GM19452 (cell line): ENCODE results near the gene CRADD.
"Not testable (repeated sequence)": the region's sequence is repeated elsewhere in the genome, so short reads cannot be mapped to it uniquely, and the experiment has no call there.

ENCODE experiments used
- ATAC-seq: cut with Tn5 transposase; IDR thresholded peaks from one replicate; pipeline ENCODE4 v1.9.1; 2021; ENCODE audit not compliant: unreplicated experiment

Gene CRADD

DNA sequence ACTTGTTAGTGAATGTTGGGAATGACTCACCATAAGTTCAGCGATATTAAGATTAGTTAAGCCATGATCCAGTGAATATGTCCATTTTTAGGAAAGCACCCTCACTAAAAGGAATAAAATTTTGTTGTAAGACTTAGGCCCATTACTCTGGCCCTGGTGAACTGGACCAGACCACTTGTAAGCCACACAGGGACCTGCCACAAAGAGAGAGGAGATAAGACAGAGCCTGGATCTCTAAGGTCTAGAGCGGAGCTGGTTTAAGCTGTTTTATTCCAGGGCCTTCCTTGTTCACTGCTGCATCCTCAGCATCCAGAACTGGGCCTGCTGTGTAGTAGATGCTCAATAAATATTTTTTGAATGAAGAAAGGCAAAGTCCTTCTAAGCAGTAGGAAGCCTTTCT lies 79.1 kb downstream of the CRADD start:
- ATAC-seq = no peak

DNA sequence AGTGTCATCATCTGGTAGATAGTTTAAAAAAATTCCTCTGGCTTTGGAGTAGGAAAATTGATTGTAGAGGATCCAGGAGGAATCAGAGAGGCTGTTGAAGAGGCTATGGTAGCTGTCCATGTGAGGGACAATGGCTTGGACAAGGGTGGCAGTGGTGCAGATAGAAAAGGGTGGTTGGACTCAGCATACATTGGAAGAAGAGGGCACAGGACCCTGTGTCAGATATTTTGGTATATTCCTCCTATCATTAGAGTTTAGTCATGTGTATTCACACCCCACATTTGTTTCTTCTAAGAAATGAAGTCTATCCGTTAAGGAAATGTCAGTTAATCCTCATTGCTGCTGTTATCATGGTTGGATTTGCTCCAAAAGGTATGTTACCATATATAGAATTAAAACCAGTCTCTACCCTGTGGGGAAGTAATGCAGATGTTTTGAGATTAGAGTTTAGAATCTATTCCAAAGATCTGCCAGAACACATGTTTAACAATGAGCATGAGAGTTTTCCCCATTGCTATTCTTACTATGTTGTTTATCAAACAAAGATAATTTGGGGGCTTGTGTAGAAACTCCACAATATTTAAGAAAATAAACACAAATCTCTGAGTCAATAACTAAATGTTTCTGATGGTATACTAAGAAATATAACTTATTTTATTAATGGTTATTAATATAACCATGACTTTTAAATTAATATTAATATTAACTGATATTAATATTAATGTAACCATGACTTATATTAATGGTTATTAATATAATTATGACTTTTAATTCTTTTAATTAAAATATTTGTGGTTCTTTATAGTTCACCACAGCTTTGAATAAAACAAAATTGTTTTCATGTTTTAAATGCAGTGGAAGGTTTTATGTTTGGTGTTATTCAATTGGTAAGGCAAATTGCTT lies 80.9 kb downstream of the CRADD start:
- ATAC-seq = no peak

DNA sequence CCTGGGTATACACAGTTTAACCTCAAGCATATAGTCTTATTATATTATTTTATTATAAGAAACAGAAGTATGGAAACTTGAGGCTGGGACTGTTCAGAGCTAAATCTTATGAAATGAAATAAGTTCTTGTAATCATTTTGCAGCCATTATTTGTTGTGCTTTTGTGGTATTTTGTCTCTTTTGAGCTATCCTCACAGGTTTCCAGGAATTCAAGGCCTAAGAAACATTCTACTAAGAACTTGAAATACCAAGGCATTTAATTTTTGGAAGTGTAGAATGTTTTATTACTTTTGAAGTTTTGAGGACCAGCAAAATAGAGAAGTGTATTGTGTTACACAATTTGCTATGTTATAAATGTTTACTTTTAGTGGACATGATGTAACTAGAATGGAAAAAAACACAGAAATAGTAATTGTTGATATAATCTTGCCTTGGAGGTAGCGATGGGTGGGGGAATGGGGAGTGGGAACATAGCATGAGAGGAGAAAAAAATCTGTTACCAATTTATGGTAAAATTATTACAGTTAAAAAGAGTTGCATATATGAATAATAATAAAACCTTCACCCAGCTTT lies 81.7 kb downstream of the CRADD start:
- ATAC-seq = no peak

DNA sequence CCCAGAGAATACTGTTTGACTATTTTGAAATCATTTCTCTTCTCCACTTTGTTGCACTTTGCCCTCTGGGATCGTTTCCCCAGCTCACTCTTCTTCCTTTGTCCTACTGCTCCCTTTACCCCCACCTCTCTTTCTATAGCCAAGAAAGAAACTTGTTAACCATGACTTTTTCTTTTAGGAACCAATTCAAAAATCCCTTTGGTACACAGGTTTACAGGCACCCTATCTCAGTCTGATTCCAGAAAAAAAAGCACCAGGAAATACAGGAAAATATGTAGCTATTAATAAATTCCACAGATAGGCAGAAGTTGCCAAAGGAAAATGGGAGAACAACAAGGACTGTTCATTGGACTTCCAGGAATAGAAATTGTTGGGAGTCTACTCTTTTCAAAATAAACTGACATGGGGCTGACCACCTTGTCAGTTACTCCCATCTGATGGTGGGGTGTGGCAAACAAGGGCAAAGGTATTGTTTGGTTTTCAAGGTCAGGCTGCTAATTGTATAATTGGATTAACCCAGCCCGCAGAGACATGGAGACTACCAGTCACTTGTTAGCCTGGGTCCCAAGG lies 82.4 kb downstream of the CRADD start:
- no peak for ATAC-seq

GRCh38 chr12:93760275-93760875 lies 83.2 kb downstream of the CRADD start:
- no peak for ATAC-seq

DNA sequence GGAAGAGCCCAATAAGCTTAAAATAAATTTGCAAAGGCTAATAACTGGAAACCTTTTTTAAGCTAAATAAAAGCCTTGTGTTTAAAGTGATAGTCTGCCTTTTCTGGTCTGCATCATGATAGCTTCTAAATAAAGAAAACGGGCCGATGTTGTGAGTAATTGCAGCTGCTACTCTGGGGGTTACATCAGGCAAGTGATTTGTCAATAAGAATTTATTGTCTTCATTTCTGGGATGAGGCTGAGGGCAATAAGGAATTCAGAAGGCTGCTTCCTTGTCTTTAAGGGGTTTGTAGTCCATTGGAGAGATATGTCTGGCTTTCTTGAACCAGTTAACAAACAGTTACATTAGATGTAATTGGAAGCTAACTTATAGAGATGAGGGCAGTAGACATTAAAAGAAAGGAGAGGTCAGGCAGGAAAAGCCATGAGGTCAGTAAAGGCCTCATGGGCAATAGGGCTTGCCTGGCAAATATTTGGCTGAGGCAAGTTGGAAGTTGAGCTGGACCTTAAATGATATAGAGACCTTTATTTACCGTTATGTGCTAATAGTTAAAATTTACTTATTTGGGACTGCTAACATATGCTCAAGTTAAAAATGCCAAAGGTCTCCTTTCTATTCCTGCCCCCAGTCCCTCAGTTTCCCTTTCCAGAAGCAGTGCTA lies 85.0 kb downstream of the CRADD start:
- no peak for ATAC-seq

DNA sequence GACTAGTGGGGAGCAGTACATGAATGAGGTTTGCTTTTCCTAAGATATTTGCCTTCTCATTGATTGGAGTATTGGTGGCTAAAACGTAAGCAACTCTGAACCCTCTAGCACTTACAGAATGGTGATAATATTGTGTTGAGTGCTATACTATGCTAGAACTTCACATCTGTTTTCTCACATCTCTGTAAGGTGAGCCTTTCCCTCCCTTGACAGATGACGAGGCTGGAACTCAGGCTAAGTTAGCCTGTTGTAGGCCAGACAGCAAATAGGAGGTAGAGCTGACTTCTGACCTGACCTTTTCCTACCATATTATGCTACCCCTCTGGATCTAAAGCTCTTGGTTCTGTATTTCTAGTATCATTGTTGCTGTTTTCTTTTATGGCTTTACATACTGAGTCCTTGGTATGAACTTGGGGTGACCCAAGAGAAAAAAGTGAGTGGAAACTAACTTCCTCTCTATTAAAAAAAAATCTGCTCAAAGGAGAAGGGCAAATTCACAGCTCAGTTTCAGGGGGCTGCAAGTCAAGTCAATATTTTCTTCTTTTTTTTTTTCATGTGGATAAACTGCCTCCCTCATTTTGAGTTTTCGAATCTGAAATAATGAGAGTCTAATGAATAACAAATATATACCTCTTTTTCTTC lies 85.9 kb downstream of the CRADD start:
- no peak for ATAC-seq

- ATAC-seq = no peak
These were observed 86.6 kb downstream of the CRADD start for GRCh38 chr12:93763746-93764147.

DNA sequence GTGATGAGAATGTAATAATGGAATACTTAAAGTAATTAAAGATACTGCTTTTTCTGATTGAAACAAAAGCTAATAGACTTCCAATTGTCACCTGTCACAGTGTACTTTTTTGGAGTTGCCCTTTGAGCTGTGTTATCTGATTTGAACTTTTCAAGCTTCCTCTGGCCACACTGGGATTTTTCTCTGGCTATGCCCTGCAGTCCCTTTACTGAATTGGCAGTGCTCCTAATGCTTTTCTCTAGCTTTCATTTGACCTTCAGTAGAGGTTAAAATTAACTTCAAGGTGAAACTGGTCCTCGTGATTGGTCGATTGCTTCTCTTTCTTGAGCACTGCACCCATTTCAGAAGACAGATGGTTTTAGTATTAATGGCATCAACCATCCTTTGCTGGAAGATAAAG lies 89.2 kb downstream of the CRADD start:
- no peak for ATAC-seq

GRCh38 chr12:93766796-93767523 lies 89.8 kb downstream of the CRADD start:
- no peak for ATAC-seq

- no peak for ATAC-seq
These were observed 90.3 kb downstream of the CRADD start for GRCh38 chr12:93767524-93767863.

- ATAC-seq = no peak
These were observed 95.0 kb downstream of the CRADD start for GRCh38 chr12:93772003-93772700.

DNA sequence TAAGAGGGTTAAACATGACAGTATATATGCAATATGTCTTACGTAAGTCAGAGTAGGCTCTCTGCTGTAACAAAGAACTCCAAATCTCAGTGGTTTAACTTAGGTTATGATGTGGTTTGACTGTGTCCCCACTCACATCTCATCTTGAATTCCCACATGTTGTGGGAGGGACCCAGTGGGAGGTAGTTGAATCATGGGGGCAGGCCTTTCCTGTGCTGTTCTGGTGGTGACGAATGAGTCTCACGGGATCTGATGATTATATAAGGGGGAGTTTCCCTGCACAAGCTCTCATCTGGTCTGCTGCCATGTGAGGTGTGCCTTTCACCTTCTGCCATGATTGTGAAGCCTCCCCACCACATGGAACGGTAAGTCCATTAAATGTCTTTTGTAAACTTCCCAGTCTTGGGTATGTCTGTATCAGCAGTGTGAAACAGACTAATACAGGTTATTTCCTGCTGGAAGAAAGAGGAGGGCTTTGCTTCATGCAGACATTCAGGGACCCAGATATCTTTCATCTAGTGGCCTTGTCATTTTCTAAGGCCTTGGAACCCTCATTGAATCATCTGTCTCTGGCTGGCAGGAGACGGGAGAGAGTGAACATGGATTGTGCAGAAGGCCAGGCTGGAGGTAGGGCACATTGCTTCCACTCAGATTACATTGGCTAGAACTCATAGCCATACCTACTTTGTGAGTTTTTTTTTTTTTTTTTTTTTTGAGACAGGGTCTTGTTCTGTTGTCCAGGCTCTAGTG lies 96.1 kb downstream of the CRADD start:
- ATAC-seq = no peak

GRCh38 chr12:93776581-93777018 lies 99.4 kb downstream of the CRADD start:
- ATAC-seq = no peak

DNA sequence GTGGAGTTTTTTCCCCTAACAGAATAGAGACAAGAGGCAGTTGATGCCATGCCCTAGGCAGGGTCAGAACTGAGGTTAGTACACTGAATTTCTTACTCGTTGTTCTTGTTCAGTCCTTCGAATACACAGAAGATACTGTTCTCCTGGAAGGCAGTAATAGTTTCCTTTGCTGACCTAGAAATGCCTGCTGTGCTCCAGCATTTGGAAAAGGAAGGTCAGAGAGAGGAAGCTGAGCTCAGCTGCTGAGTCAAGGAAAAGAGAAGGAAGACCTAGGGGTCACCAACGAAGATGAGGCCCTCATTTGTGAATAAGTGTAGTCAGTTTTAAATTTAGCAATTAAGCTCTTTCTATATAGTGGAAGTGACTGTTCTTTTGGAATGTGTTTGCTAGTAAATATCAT lies 100.1 kb downstream of the CRADD start:
- ATAC-seq = no peak

GRCh38 chr12:93778306-93778705 lies 101.1 kb downstream of the CRADD start:
- no peak for ATAC-seq

DNA sequence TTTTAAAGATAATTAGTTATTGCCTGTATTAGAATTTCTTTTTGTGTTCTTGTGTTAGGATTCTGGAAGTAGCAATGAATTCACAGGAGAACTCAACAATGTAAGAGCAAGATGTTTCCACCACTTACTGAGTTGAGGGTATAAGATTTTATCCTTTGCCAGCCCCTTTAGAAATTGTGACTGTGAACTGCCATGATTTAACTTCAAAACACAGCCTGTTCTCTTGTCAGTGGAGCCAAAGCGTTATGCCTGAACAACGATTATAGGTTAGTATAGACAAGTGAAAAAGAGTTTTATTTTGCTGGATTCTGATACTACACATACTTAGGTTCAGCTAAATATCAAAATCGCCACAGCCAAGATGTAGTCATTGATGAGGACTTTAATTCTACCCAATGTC lies 101.6 kb downstream of the CRADD start:
- ATAC-seq = no peak

- no peak for ATAC-seq
These were observed 103.0 kb downstream of the CRADD start for GRCh38 chr12:93780101-93780641.

- not testable (repeated sequence) for ATAC-seq
These were observed 103.7 kb downstream of the CRADD start for GRCh38 chr12:93780886-93781285.
